HG03196 (cell line): ENCODE data around the gene APPBP2.
"Not testable (repeated sequence)": the region's sequence is repeated elsewhere in the genome, so short reads cannot be mapped to it uniquely, and the experiment has no call there.

Experiments
- ATAC-seq: cut with Tn5 transposase; IDR thresholded peaks from one replicate; pipeline ENCODE4 v1.9.1; 2021; ENCODE audit not compliant: unreplicated experiment

Gene APPBP2

GRCh38 chr17:60501589-60501988 is 24.5 kb downstream of the APPBP2 start:
- ATAC-seq: no peak

- ATAC-seq: no peak
These were observed 30.0 kb downstream of the APPBP2 start for GRCh38 chr17:60496041-60496440.

GRCh38 chr17:60495260-60495659 is 30.8 kb downstream of the APPBP2 start:
- no peak for ATAC-seq

GRCh38 chr17:60493847-60494321 is 32.2 kb downstream of the APPBP2 start:
- no peak for ATAC-seq

- no peak for ATAC-seq
These were observed 34.3 kb downstream of the APPBP2 start for GRCh38 chr17:60491771-60492170.

GRCh38 chr17:60490594-60490993 is 35.4 kb downstream of the APPBP2 start:
- not testable (repeated sequence) for ATAC-seq

- no peak for ATAC-seq
These were observed 44.4 kb downstream of the APPBP2 start for GRCh38 chr17:60481604-60482003.

- ATAC-seq: no peak
These were observed 52.3 kb downstream of the APPBP2 start for GRCh38 chr17:60473788-60474187.

- ATAC-seq: no peak
These were observed 53.6 kb downstream of the APPBP2 start for GRCh38 chr17:60472449-60472848.

GRCh38 chr17:60471451-60471850 is 54.6 kb downstream of the APPBP2 start:
- no peak for ATAC-seq

GRCh38 chr17:60468371-60468770 is 57.7 kb downstream of the APPBP2 start:
- no peak for ATAC-seq

- ATAC-seq: no peak
These were observed 61.7 kb downstream of the APPBP2 start for GRCh38 chr17:60464343-60464742.

- ATAC-seq: no peak
These were observed 62.7 kb downstream of the APPBP2 start for GRCh38 chr17:60463157-60463835.

GRCh38 chr17:60461584-60461983 is 64.5 kb downstream of the APPBP2 start:
- ATAC-seq: no peak

- no peak for ATAC-seq
These were observed 68.9 kb downstream of the APPBP2 start for GRCh38 chr17:60457148-60457547.

GRCh38 chr17:60455378-60455777 is 70.7 kb downstream of the APPBP2 start:
- no peak for ATAC-seq

- ATAC-seq: no peak
These were observed 74.1 kb downstream of the APPBP2 start for GRCh38 chr17:60451965-60452364.

- ATAC-seq: no peak
These were observed 75.0 kb downstream of the APPBP2 start for GRCh38 chr17:60451071-60451470.

GRCh38 chr17:60447375-60447774 is 78.7 kb downstream of the APPBP2 start:
- ATAC-seq: no peak

GRCh38 chr17:60445144-60445543 is 80.9 kb downstream of the APPBP2 start:
- ATAC-seq: no peak

- no peak for ATAC-seq
These were observed 82.3 kb downstream of the APPBP2 start for GRCh38 chr17:60443713-60444112.

GRCh38 chr17:60442271-60443173 is 83.5 kb downstream of the APPBP2 start:
- no peak for ATAC-seq
